Astrocyte (in vitro differentiated cells and primary cell): Measurements from ENCODE around the gene EDIL3. TPM values are rescaled to one million over a fixed set of nuclear protein-coding genes. Genes with fewer than 3 reads are reported as not detected.
A peak's percentile ranks its signal among the peaks of the same experiment; 100 is the strongest.

Experiments used
- DNase-seq: peaks from one replicate; pipeline ENCODE4 v3.0.0-alpha.2; 2010; ENCODE audit warnings: low read depth
- FAIRE-seq: peaks from 2 replicates; lab custom pipeline; 2011; peaks lifted over from hg19 to GRCh38; lab: Jason Lieb, UNC
- H2AFZ ChIP-seq: 2 replicates; pipeline ENCODE4 v1.6.0; 2012; ENCODE audit warnings: low read depth, low read length, inconsistent platforms
- H3K27ac ChIP-seq: 2 replicates; pipeline ENCODE4 v1.5.1; 2011; ENCODE audit warnings: low read depth, low read length, inconsistent platforms
- H3K27me3 ChIP-seq: 2 replicates; pipeline ENCODE4 v1.6.0; 2011; ENCODE audit warnings: low read length, inconsistent platforms; ENCODE audit not compliant: insufficient read depth
- H3K36me3 ChIP-seq: 2 replicates; pipeline ENCODE4 v1.5.1; 2011; ENCODE audit warnings: low read length, inconsistent platforms; ENCODE audit not compliant: insufficient read depth
- H3K4me1 ChIP-seq: 2 replicates; pipeline ENCODE4 v1.5.1; 2011; ENCODE audit warnings: low read length, inconsistent platforms; ENCODE audit not compliant: insufficient read depth
- H3K4me2 ChIP-seq: 2 replicates; pipeline ENCODE4 v1.6.0; 2012; ENCODE audit warnings: low read length, inconsistent platforms
- H3K4me3 ChIP-seq: 2 replicates; pipeline ENCODE4 v1.5.1; 2011; ENCODE audit warnings: low read depth, mild to moderate bottlenecking, low read length, inconsistent platforms; ENCODE audit not compliant: insufficient read depth
- H3K79me2 ChIP-seq: 2 replicates; pipeline ENCODE4 v1.6.0; 2012; ENCODE audit warnings: mild to moderate bottlenecking, low read length, inconsistent platforms; ENCODE audit not compliant: insufficient read depth
- H3K9ac ChIP-seq: 2 replicates; pipeline ENCODE4 v1.6.0; 2012; ENCODE audit warnings: mild to moderate bottlenecking, low read length, inconsistent platforms
- H3K9me3 ChIP-seq: 2 replicates; pipeline ENCODE4 v1.5.1; 2012; ENCODE audit warnings: low read depth, mild to moderate bottlenecking, low read length, inconsistent platforms; ENCODE audit not compliant: insufficient read depth
- H4K20me1 ChIP-seq: 2 replicates; pipeline ENCODE4 v1.6.0; 2012; ENCODE audit warnings: low read length, inconsistent platforms; ENCODE audit not compliant: insufficient read depth
- H3K27ac Mint-ChIP-seq: one replicate; pipeline ENCODE4 v1.8.0; 2021; ENCODE audit warnings: mild to moderate bottlenecking, mixed read lengths; ENCODE audit not compliant: unreplicated experiment
- H3K27me3 Mint-ChIP-seq: one replicate; pipeline ENCODE4 v1.8.0; 2021; ENCODE audit warnings: low read depth, mixed read lengths; ENCODE audit not compliant: unreplicated experiment
- H3K36me3 Mint-ChIP-seq: one replicate; pipeline ENCODE4 v1.8.0; 2021; ENCODE audit warnings: low read depth, mixed read lengths; ENCODE audit not compliant: unreplicated experiment
- H3K4me1 Mint-ChIP-seq: one replicate; pipeline ENCODE4 v1.8.0; 2021; ENCODE audit warnings: low read depth, mixed read lengths; ENCODE audit not compliant: unreplicated experiment
- H3K4me3 Mint-ChIP-seq: one replicate; pipeline ENCODE4 v1.8.0; 2021; ENCODE audit warnings: mild to moderate bottlenecking, moderate library complexity, mixed read lengths; ENCODE audit not compliant: unreplicated experiment
- H3K9me3 Mint-ChIP-seq: one replicate; pipeline ENCODE4 v1.8.0; 2021; ENCODE audit warnings: mild to moderate bottlenecking, mixed read lengths; ENCODE audit not compliant: unreplicated experiment
- CTCF ChIP-seq: IDR thresholded peaks from 2 replicates; pipeline ENCODE4 v1.5.1; 2011; ENCODE audit warnings: low read depth, mild to moderate bottlenecking, inconsistent platforms, low read length, moderate library complexity; ENCODE audit not compliant: insufficient read depth
- EZH2 ChIP-seq: IDR thresholded peaks from 2 replicates; pipeline ENCODE4 v1.6.1; 2012; ENCODE audit warnings: mild to moderate bottlenecking, low read length, inconsistent platforms; ENCODE audit not compliant: insufficient read depth
- total RNA-seq: library from RNA; stranded (reverse); gene quantifications from 2 replicates; pipeline ENCODE4 v1.2.1, GENCODE V29; 2021

EDIL3 gene
- total RNA-seq, 1 donor from 2014 or later, result 226 TPM

GRCh38 chr5:83931969-83932368, 452.7 kb downstream of the EDIL3 start:
- Histone ChIP-seq H3K36me3 (no peaks in the 10 kb centered on the region), H4K20me1 (no peaks in the 10 kb centered on the region), H3K4me2 (no peak overlapping the region), H3K9me3 (no peaks in the 10 kb centered on the region), H3K79me2 (no peaks in the 10 kb centered on the region), H2AFZ (no peak overlapping the region), H3K9ac (no peak overlapping the region), H3K4me1 (peaks cover 4% of the 10 kb centered on the region), H3K4me3 (no peak overlapping the region), H3K27ac (no peak overlapping the region), H3K27me3 (no peaks in the 10 kb centered on the region)
- no peak overlapping the region for H3K27ac Mint-ChIP-seq
- DNase-seq (no peak), FAIRE-seq (no peak)
- no peaks in the 10 kb centered on the region for H3K27me3 Mint-ChIP-seq
- TF ChIP-seq CTCF (no peak), EZH2 (no peak)
- peaks cover 11% of the 10 kb centered on the region for H3K4me1 Mint-ChIP-seq
- H3K9me3 Mint-ChIP-seq, result no peaks in the 10 kb centered on the region
- no peak overlapping the region for H3K4me3 Mint-ChIP-seq
- H3K36me3 Mint-ChIP-seq, result no peaks in the 10 kb centered on the region

GRCh38 chr5:83927140-83927733, 457.4 kb downstream of the EDIL3 start:
- H3K4me2 ChIP-seq, result no peak overlapping the region
- H3K36me3 Mint-ChIP-seq, result no peaks in the 10 kb centered on the region
- H3K9me3 ChIP-seq, result no peaks in the 10 kb centered on the region
- no peak overlapping the region for H3K4me3 ChIP-seq
- H3K4me3 Mint-ChIP-seq, result no peak overlapping the region
- no peak overlapping the region for H2AFZ ChIP-seq
- DNase-seq, result peak; percentile 51
- H3K27ac Mint-ChIP-seq, result peak overlapping the region; percentile 64
- no peaks in the 10 kb centered on the region for H3K9me3 Mint-ChIP-seq
- no peak overlapping the region for H3K27ac ChIP-seq
- no peaks in the 10 kb centered on the region for H4K20me1 ChIP-seq
- peaks cover 41% of the 10 kb centered on the region for H3K4me1 Mint-ChIP-seq
- H3K79me2 ChIP-seq, result no peaks in the 10 kb centered on the region
- H3K4me1 ChIP-seq, result peaks cover 38% of the 10 kb centered on the region
- no peaks in the 10 kb centered on the region for H3K36me3 ChIP-seq
- H3K9ac ChIP-seq, result no peak overlapping the region
- FAIRE-seq, result no peak
- TF ChIP-seq CTCF (peak; percentile 72), EZH2 (no peak)
- H3K27me3 ChIP-seq, result no peaks in the 10 kb centered on the region
- no peaks in the 10 kb centered on the region for H3K27me3 Mint-ChIP-seq

- Histone ChIP-seq H2AFZ (no peak overlapping the region), H3K27me3 (no peaks in the 10 kb centered on the region), H3K79me2 (no peaks in the 10 kb centered on the region), H3K4me1 (peaks cover 38% of the 10 kb centered on the region), H3K9ac (peak overlapping the region; percentile 73), H4K20me1 (no peaks in the 10 kb centered on the region), H3K27ac (peak overlapping the region; percentile 90), H3K9me3 (no peaks in the 10 kb centered on the region), H3K4me3 (peak overlapping the region; percentile 0), H3K4me2 (peak overlapping the region; percentile 64), H3K36me3 (no peaks in the 10 kb centered on the region)
- TF ChIP-seq CTCF (no peak), EZH2 (no peak)
- Mint-ChIP-seq H3K36me3 (no peaks in the 10 kb centered on the region), H3K4me3 (no peak overlapping the region), H3K4me1 (peaks cover 53% of the 10 kb centered on the region), H3K27me3 (no peaks in the 10 kb centered on the region), H3K9me3 (no peaks in the 10 kb centered on the region), H3K27ac (peak overlapping the region; percentile 95)
- FAIRE-seq (peak; percentile 72), DNase-seq (no peak)
Observed at GRCh38 chr5:83925955-83926337, 458.7 kb downstream of the EDIL3 start.
